H1 (cell line): Measurements from ENCODE around the gene WDR37. TPM values are rescaled to one million over a fixed set of nuclear protein-coding genes. Genes with fewer than 3 reads are reported as not detected.

ENCODE experiments used
- CTCF ChIA-PET: fragments of 300-600 bp; sonication (Branson Sonifier 250); formaldehyde crosslinking; loops from one replicate; lab custom pipeline; 2021; ENCODE audit not compliant: partially characterized antibody; lab: Charles Lee
- POLR2A ChIA-PET: fragments of 300-600 bp; sonication (Branson Sonifier 250); formaldehyde crosslinking; loops from one replicate; lab custom pipeline; 2021; ENCODE audit warnings: inconsistent platforms; ENCODE audit not compliant: partially characterized antibody; lab: Charles Lee
- DNase-seq, 2 experiments: peaks; one replicate each; pipeline versions ENCODE4 v3.0.0 to v3.0.0-alpha.2; 2010 to 2022; ENCODE audit warnings: low spot score in 2 of 2, low read depth in 1 of 2, mixed read lengths in 1 of 2
- FAIRE-seq: peaks from 2 replicates; lab custom pipeline; 2011; peaks lifted over from hg19 to GRCh38; lab: Jason Lieb, UNC
- H2AFZ ChIP-seq: 2 replicates; pipeline ENCODE4 v1.8.1; 2012; ENCODE audit warnings: low read length, inconsistent platforms
- H2AK5ac ChIP-seq: 2 replicates; pipeline ENCODE4 v1.6.1; 2013; ENCODE audit warnings: low read depth, low read length
- H2BK120ac ChIP-seq: replicated peaks from 2 replicates; pipeline ENCODE3; 2013; ENCODE audit warnings: low read depth, low read length, inconsistent platforms
- H2BK12ac ChIP-seq: 2 replicates; pipeline ENCODE4 v1.6.1; 2013; ENCODE audit warnings: low read depth, low read length
- H2BK15ac ChIP-seq: 2 replicates; pipeline ENCODE4 v1.6.1; 2013; ENCODE audit warnings: low read length
- H2BK20ac ChIP-seq: 2 replicates; pipeline ENCODE4 v1.6.1; 2013; ENCODE audit warnings: low read length
- H2BK5ac ChIP-seq: 2 replicates; pipeline ENCODE4 v1.6.1; 2013; ENCODE audit warnings: low read depth, low read length
- H3K14ac ChIP-seq: 2 replicates; pipeline ENCODE4 v1.6.1; 2013; ENCODE audit warnings: inconsistent platforms; ENCODE audit not compliant: insufficient read length
- H3K18ac ChIP-seq: 2 replicates; pipeline ENCODE4 v1.6.1; 2013; ENCODE audit warnings: low read length; ENCODE audit errors: extremely low read depth
- H3K23ac ChIP-seq: 2 replicates; pipeline ENCODE4 v1.6.1; 2013; ENCODE audit warnings: inconsistent platforms; ENCODE audit not compliant: insufficient read length
- H3K23me2 ChIP-seq: 2 replicates; pipeline ENCODE4 v1.6.1; 2013; ENCODE audit warnings: low read depth, low read length
- H3K27ac ChIP-seq: 2 replicates; pipeline ENCODE4 v1.6.1; 2011; ENCODE audit warnings: low read depth, low read length, inconsistent platforms
- H3K27me3 ChIP-seq, 4 experiments: replicated peaks in 1 of 4; 1 replicate in 1 of 4; 2 replicates in 3 of 4; pipeline versions ENCODE4 v1.6.1 to v1.8.1; 2011 to 2013; ENCODE audit warnings: low read length in 3 of 4, mild to moderate bottlenecking in 3 of 4, inconsistent platforms in 2 of 4, mixed read lengths in 2 of 4, moderate library complexity in 1 of 4; ENCODE audit not compliant: control insufficient read depth in 3 of 4, insufficient read depth in 3 of 4; ENCODE audit errors: extremely low read depth in 1 of 4
- H3K36me3 ChIP-seq, 4 experiments: 2 replicates each; pipeline versions ENCODE4 v1.6.1 to v1.8.1; 2011 to 2013; ENCODE audit warnings: mild to moderate bottlenecking in 4 of 4, low read length in 3 of 4, moderate library complexity in 2 of 4, control low read depth in 1 of 4, inconsistent platforms in 1 of 4; ENCODE audit not compliant: insufficient read depth in 4 of 4, control insufficient read depth in 2 of 4
- H3K4ac ChIP-seq: replicated peaks from 2 replicates; pipeline ENCODE3; 2013; ENCODE audit warnings: low read length, low read depth, mixed read lengths, inconsistent platforms; ENCODE audit not compliant: insufficient read length
- H3K4me1 ChIP-seq, 4 experiments: replicated peaks in 1 of 4; 1 replicate in 1 of 4; 2 replicates in 3 of 4; pipeline versions ENCODE4 v1.6.1 to v1.8.1; 2011 to 2013; ENCODE audit warnings: low read length in 3 of 4, inconsistent platforms in 2 of 4, mixed read lengths in 1 of 4; ENCODE audit not compliant: insufficient read depth in 4 of 4, control insufficient read depth in 3 of 4
- H3K4me2 ChIP-seq, 2 experiments: 2 replicates each; pipeline versions ENCODE4 v1.6.1 to v1.8.1; 2011 to 2013; ENCODE audit warnings: low read depth in 2 of 2, low read length in 2 of 2, control low read depth in 1 of 2, inconsistent platforms in 1 of 2, mild to moderate bottlenecking in 1 of 2; ENCODE audit not compliant: insufficient read depth in 1 of 2
- H3K4me3 ChIP-seq, 4 experiments: fragments of 200-600, 300-600 bp in 1 of 4; sonication (generic), shearing (Covaris generic), sonication (Bioruptor Twin) in 1 of 4; 2 replicates each; pipeline versions ENCODE4 v1.5.1 to v1.8.1; 2011 to 2016; ENCODE audit warnings: low read length in 4 of 4, low read depth in 3 of 4, control low read depth in 2 of 4, inconsistent platforms in 2 of 4, mild to moderate bottlenecking in 2 of 4, mixed read lengths in 1 of 4, moderate library complexity in 1 of 4; ENCODE audit not compliant: insufficient read depth in 2 of 4; ENCODE audit errors: extremely low read depth in 1 of 4
- H3K56ac ChIP-seq: replicated peaks from 2 replicates; pipeline ENCODE3; 2013; ENCODE audit warnings: low read depth, mild to moderate bottlenecking, mixed read lengths, low read length, inconsistent platforms; ENCODE audit not compliant: insufficient read length
- H3K79me1 ChIP-seq: 2 replicates; pipeline ENCODE4 v1.6.1; 2013; ENCODE audit warnings: low read depth, low read length, control low read depth
- H3K79me2 ChIP-seq, 2 experiments: 2 replicates each; pipeline versions ENCODE4 v1.6.1 to v1.8.1; 2012 to 2013; ENCODE audit warnings: low read length in 2 of 2, mild to moderate bottlenecking in 2 of 2, inconsistent platforms in 1 of 2; ENCODE audit not compliant: insufficient read depth in 2 of 2, control insufficient read depth in 1 of 2
- H3K9ac ChIP-seq, 4 experiments: replicated peaks in 1 of 4; 1 replicate in 1 of 4; 2 replicates in 3 of 4; pipeline versions ENCODE4 v1.6.1 to v1.8.1; 2011 to 2013; ENCODE audit warnings: low read depth in 3 of 4, low read length in 3 of 4, control low read depth in 2 of 4, mild to moderate bottlenecking in 2 of 4, moderate library complexity in 2 of 4, inconsistent platforms in 1 of 4; ENCODE audit errors: extremely low read depth in 1 of 4
- H3K9me3 ChIP-seq, 2 experiments: 2 replicates each; pipeline versions ENCODE4 v1.6.1 to v1.8.1; 2012 to 2013; ENCODE audit warnings: mild to moderate bottlenecking in 2 of 2, moderate library complexity in 2 of 2, control low read depth in 1 of 2, inconsistent platforms in 1 of 2, low read depth in 1 of 2, low read length in 1 of 2, mixed read lengths in 1 of 2; ENCODE audit not compliant: insufficient read depth in 2 of 2
- H4K20me1 ChIP-seq, 2 experiments: replicated peaks in 1 of 2; 2 replicates each; pipeline versions ENCODE3 to v1.8.1; 2011 to 2013; ENCODE audit warnings: inconsistent platforms in 2 of 2, low read length in 2 of 2, mild to moderate bottlenecking in 1 of 2; ENCODE audit not compliant: insufficient read depth in 2 of 2, control insufficient read depth in 1 of 2
- H4K5ac ChIP-seq: 2 replicates; pipeline ENCODE4 v1.6.1; 2013; ENCODE audit warnings: low read length, low read depth, mixed read lengths, inconsistent platforms; ENCODE audit not compliant: insufficient read length
- H4K8ac ChIP-seq: 2 replicates; pipeline ENCODE4 v1.8.0; 2013; ENCODE audit warnings: mild to moderate bottlenecking, moderate library complexity, low read length, inconsistent platforms; ENCODE audit not compliant: insufficient read depth; ENCODE audit errors: extremely low read depth
- H4K91ac ChIP-seq: replicated peaks from 2 replicates; pipeline ENCODE3; 2013; ENCODE audit warnings: low read length, mixed read lengths, inconsistent platforms; ENCODE audit not compliant: insufficient read length
- CHD1 ChIP-seq: IDR thresholded peaks from 2 replicates; pipeline ENCODE4 v1.6.1; 2012; ENCODE audit warnings: low read depth, low read length, improper control_type of control experiment
- CREB1 ChIP-seq: IDR thresholded peaks from 2 replicates; pipeline ENCODE4 v1.6.1; 2012; ENCODE audit warnings: inconsistent platforms
- FOSL1 ChIP-seq: IDR thresholded peaks from 2 replicates; pipeline ENCODE4 v1.6.1; 2011; ENCODE audit warnings: mild to moderate bottlenecking, low read depth, low read length, moderate library complexity; ENCODE audit not compliant: insufficient read depth
- HDAC6 ChIP-seq: IDR thresholded peaks from one replicate; pipeline ENCODE4 v1.7.1; 2012; ENCODE audit warnings: low read depth, mild to moderate bottlenecking, inconsistent platforms, low read length, moderate library complexity
- JUN ChIP-seq: IDR thresholded peaks from 2 replicates; pipeline ENCODE4 v1.6.1; 2011; ENCODE audit warnings: low read depth, mild to moderate bottlenecking, improper control_type of control experiment, low read length
- MAFK ChIP-seq: IDR thresholded peaks from 2 replicates; pipeline ENCODE4 v1.6.1; 2012; ENCODE audit warnings: low read depth, mild to moderate bottlenecking, improper control_type of control experiment, low read length
- PHF8 ChIP-seq: fragments of 200-600 bp; sonication (generic); conservative IDR thresholded peaks from 2 replicates; pipeline ENCODE4 v1.7.1; 2012; ENCODE audit warnings: low read depth, mild to moderate bottlenecking, inconsistent platforms, low read length, moderate library complexity
- RFX5 ChIP-seq: IDR thresholded peaks from 2 replicates; pipeline ENCODE4 v1.6.1; 2011; ENCODE audit warnings: low read depth, low read length, improper control_type of control experiment, borderline replicate concordance
- RNF2 ChIP-seq: fragments of 200-900, 300-1000 bp; sonication (generic); IDR thresholded peaks from 2 replicates; pipeline ENCODE4 v1.7.1; 2016; ENCODE audit warnings: borderline replicate concordance, low read depth, mild to moderate bottlenecking, antibody characterized with exemption, low read length; ENCODE audit not compliant: poor library complexity, severe bottlenecking; ENCODE audit errors: missing control alignments
- SP1 ChIP-seq: IDR thresholded peaks from 2 replicates; pipeline ENCODE4 v1.6.1; 2011; ENCODE audit warnings: low read depth, low read length
- SP4 ChIP-seq: IDR thresholded peaks from 2 replicates; pipeline ENCODE4 v1.6.1; 2012; ENCODE audit warnings: low read length, inconsistent platforms
- WGBS, 2 experiments: shearing (Covaris generic) in 1 of 2; methylation state at CpG; one replicate each; pipeline versions ENCODE4 v1.1.6 to v1.1.7; 2013 to 2015; ENCODE audit warnings: low lambda C conversion rate in 2 of 2, mixed read lengths in 2 of 2, inconsistent platforms in 1 of 2, low coverage in 1 of 2, missing lambda C conversion rate in 1 of 2; ENCODE audit not compliant: insufficient replicate concordance in 2 of 2, insufficient coverage in 1 of 2, insufficient read length in 1 of 2; ENCODE audit errors: extremely low coverage in 1 of 2, missing lambda C conversion rate in 1 of 2; 5-methylcytosine and 5-hydroxymethylcytosine counted together
- polyA plus RNA-seq, 7 experiments: library from polyadenylated mRNA; depleted of rRNA in 3 of 7; stranded (reverse) in 5 of 7; unstranded in 2 of 7; fragments of >200 nt in 5 of 7; fragments of 200-250 nt in 2 of 7; gene quantifications; 1 replicate in 5 of 7; 2 replicates in 1 of 7; 4 replicates in 1 of 7; pipeline versions ENCODE4 v1.2.1 to v1.2.3, GENCODE V29; 2011 to 2013; ENCODE audit warnings: missing spikeins in 2 of 7, mixed read lengths in 2 of 7
- total RNA-seq: library from RNA; stranded (reverse); fragmentation: NEBNext Ultra II Directional; extraction: Animal tissue kit (Norgen Biotek cat#: 25700); gene quantifications from 2 replicates; pipeline ENCODE4 v1.2.1, GENCODE V29; 2021

The WDR37 gene
- total and polyA plus RNA-seq, 2 of the 8 experiments (the other 6 are each of a cell fraction or from before 2014, with no cell fraction given): 9.6 to 12.0 TPM

DNA sequence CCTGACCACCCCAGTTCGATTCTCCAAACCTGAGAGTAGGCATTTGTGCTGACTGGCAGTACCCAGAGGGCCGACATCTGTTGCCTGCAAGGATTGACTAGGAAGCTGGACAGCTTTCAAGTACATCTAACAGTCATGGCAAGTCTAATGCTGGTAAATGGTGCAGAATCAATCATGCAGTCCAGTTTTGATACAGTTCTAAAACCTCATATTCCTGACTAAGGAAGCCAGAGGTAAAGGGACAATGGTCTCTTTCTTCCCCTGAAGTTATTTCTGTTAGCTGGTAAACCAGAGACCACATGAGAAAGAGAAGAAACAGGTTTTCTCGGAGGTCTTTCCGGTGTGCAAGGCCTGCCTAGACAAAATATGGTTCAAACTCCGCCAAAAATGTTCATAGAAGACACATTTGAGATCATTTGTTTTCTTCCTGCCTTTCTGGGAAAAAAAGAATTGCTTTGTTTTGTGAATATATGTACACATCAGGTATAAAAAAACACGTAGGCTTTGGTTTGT, 97.1 kb downstream of the WDR37 start:
- Histone ChIP-seq H3K9ac (no peak overlapping the region), H3K27ac (no peak overlapping the region), H3K27me3 (peaks cover 0 to 2% (median 0%) of the 10 kb centered on the region in 4 experiments; a peak in 2 of 7 replicates), H2AK5ac (no peak overlapping the region), H4K91ac (no peak overlapping the region), H2BK5ac (no peak overlapping the region), H3K23me2 (no peaks in the 10 kb centered on the region), H3K4me2 (no peak overlapping the region), H3K4me1 (no peaks in the 10 kb centered on the region; a peak in 1 of 7 replicates), H4K5ac (no peak overlapping the region), H2BK120ac (no peak overlapping the region), H3K4me3 (no peak overlapping the region), H2BK12ac (no peak overlapping the region), H3K36me3 (no peaks in the 10 kb centered on the region), H4K8ac (no peak overlapping the region), H3K18ac (no peak overlapping the region), H3K56ac (no peak overlapping the region), H3K79me2 (no peaks in the 10 kb centered on the region), H3K4ac (no peak overlapping the region), H2AFZ (no peak overlapping the region), H3K9me3 (no peaks in the 10 kb centered on the region), H3K79me1 (no peaks in the 10 kb centered on the region), H2BK20ac (no peak overlapping the region), H2BK15ac (no peak overlapping the region), H3K14ac (no peak overlapping the region), H4K20me1 (peaks cover 0 to 4% of the 10 kb centered on the region in 2 experiments), H3K23ac (no peak overlapping the region)
- 89% methylated on average over 6 of the region's 6 CpGs; no CpG with 5 or more reads in 1 of the 2 experiments for WGBS, 2 experiments
- ChIA-PET CTCF (no interaction called here), POLR2A (interaction anchor here (1.2 kb wide), 1 partner anchor 43 kb away, joined by 3 read pairs; no protein-coding TSS in a partner anchor)
- no peak for DNase-seq
- no peak for FAIRE-seq
- TF ChIP-seq SP1: no peak
- TF ChIP-seq CHD1: no peak
- TF ChIP-seq RFX5: no peak
- TF ChIP-seq JUN: no peak
- TF ChIP-seq SP4: no peak
- TF ChIP-seq CREB1: no peak
- TF ChIP-seq HDAC6: no peak
- no peak for TF ChIP-seq FOSL1
- TF ChIP-seq RNF2: no peak
- TF ChIP-seq MAFK: no peak
- TF ChIP-seq PHF8: no peak
